Hepatocyte (in vitro differentiated cells): ENCODE results near the gene TMEFF2. TPM values are rescaled to one million over a fixed set of nuclear protein-coding genes. Genes with fewer than 3 reads are reported as not detected.

ENCODE experiments used
- DNase-seq: peaks from one replicate; pipeline ENCODE4 v3.0.0-alpha.2; 2016; ENCODE audit warnings: low spot score
- H2AFZ ChIP-seq: fragments of 200-600 bp; sonication (generic); 2 replicates; pipeline ENCODE4 v1.6.0; 2016; ENCODE audit warnings: antibody characterized with exemption, mild to moderate bottlenecking
- H3K27ac ChIP-seq: fragments of 200-600 bp; sonication (generic); 2 replicates; pipeline ENCODE4 v1.5.1; 2016; ENCODE audit warnings: mild to moderate bottlenecking
- H3K27me3 ChIP-seq: fragments of 200-600 bp; sonication (generic); 2 replicates; pipeline ENCODE4 v1.6.1; 2016
- H3K36me3 ChIP-seq: fragments of 200-600 bp; sonication (generic); replicated peaks from 2 replicates; pipeline ENCODE4 v1.5.1; 2016; ENCODE audit warnings: low read depth; ENCODE audit not compliant: insufficient read depth
- H3K4me1 ChIP-seq: fragments of 200-600 bp; sonication (generic); 2 replicates; pipeline ENCODE4 v1.5.1; 2016; ENCODE audit warnings: mild to moderate bottlenecking, moderate library complexity; ENCODE audit not compliant: insufficient read depth
- H3K4me2 ChIP-seq: fragments of 200-600 bp; sonication (generic); 2 replicates; pipeline ENCODE4 v1.6.0; 2016
- H3K4me3 ChIP-seq: fragments of 200-600 bp; sonication (generic); 2 replicates; pipeline ENCODE4 v1.5.1; 2016; ENCODE audit warnings: mild to moderate bottlenecking
- H3K79me2 ChIP-seq: fragments of 200-600 bp; sonication (generic); 2 replicates; pipeline ENCODE4 v1.6.0; 2017; ENCODE audit warnings: mild to moderate bottlenecking
- H3K9me2 ChIP-seq: fragments of 200-600 bp; sonication (generic); replicated peaks from 2 replicates; pipeline ENCODE4 v1.6.0; 2017; ENCODE audit warnings: mild to moderate bottlenecking; ENCODE audit not compliant: insufficient read depth
- H3K9me3 ChIP-seq: fragments of 200-600 bp; sonication (generic); 2 replicates; pipeline ENCODE4 v1.5.1; 2016; ENCODE audit warnings: low read depth, mild to moderate bottlenecking
- H4K20me1 ChIP-seq: fragments of 200-600 bp; sonication (generic); 2 replicates; pipeline ENCODE4 v1.6.0; 2016; ENCODE audit warnings: mild to moderate bottlenecking; ENCODE audit not compliant: insufficient read depth, poor library complexity, severe bottlenecking
- EZH2 ChIP-seq: fragments of 200-600 bp; sonication (generic); IDR thresholded peaks from 2 replicates; pipeline ENCODE4 v1.6.1; 2016; ENCODE audit warnings: antibody characterized with exemption, mild to moderate bottlenecking, borderline replicate concordance
- EZH2phosphoT487 ChIP-seq: fragments of 200-600 bp; sonication (generic); IDR thresholded peaks from one replicate; pipeline ENCODE4 v1.6.1; 2018; ENCODE audit warnings: antibody characterized with exemption, mild to moderate bottlenecking, low read depth, moderate library complexity; ENCODE audit not compliant: unreplicated experiment, severe bottlenecking
- WGBS: methylation state at CpG from one replicate; pipeline ENCODE4 v1.1.6; 2016; ENCODE audit warnings: low lambda C conversion rate; ENCODE audit errors: missing lambda C conversion rate; 5-methylcytosine and 5-hydroxymethylcytosine counted together
- polyA plus RNA-seq: library from polyadenylated mRNA; unstranded; fragments of >200 nt; fragmentation: Nextera tagmentation; extraction: Ambion mirVana; gene quantifications from 2 replicates; pipeline ENCODE4 v1.2.1, GENCODE V29; 2016
- total RNA-seq: library from RNA; depleted of rRNA; stranded (reverse); fragments of >200 nt; gene quantifications from 2 replicates; pipeline ENCODE4 v1.2.3, GENCODE V29; 2014
- TF ChIP-seq, protein P1 (sequence below): fragments of 200-600 bp; sonication (generic); IDR thresholded peaks from 2 replicates; pipeline ENCODE4 v1.5.1; 2016; ENCODE audit warnings: antibody characterized with exemption, mild to moderate bottlenecking; ENCODE audit not compliant: poor library complexity

TMEFF2 gene
- total and polyA plus RNA-seq, 2 experiments from 2014 or later: 0.43 to 1.8 TPM

DNA sequence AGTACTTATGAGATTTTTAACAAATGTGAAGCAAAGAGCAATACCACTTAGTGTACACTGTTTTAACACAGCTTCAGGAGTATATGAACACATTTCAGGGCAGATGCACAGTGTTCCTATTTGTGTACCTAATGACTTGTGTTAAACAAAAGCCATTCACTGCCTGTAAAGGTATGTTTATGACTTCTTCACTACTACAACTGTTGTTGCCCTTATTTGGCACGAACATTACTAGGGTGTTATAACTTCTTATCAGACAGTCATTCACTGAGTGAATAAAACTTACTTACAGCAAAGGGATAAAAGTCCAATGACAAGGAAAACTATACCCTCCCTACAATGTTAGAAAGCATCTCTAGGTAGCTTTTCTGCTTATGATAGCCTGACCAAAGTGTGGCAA is 262.4 kb downstream of the TMEFF2 start:
- Histone ChIP-seq H3K4me1 (no peaks in the 10 kb centered on the region), H3K36me3 (no peaks in the 10 kb centered on the region), H4K20me1 (no peaks in the 10 kb centered on the region), H3K9me3 (no peaks in the 10 kb centered on the region), H3K27me3 (no peaks in the 10 kb centered on the region), H3K4me3 (no peak overlapping the region), H2AFZ (no peak overlapping the region), H3K4me2 (no peak overlapping the region), H3K9me2 (no peaks in the 10 kb centered on the region), H3K79me2 (no peaks in the 10 kb centered on the region), H3K27ac (no peak overlapping the region)
- DNase-seq: peak; percentile 12
- 43% methylated on average over 1 of the region's 1 CpG for WGBS
- TF ChIP-seq EZH2: no peak
- TF ChIP-seq EZH2phosphoT487: no peak
- TF ChIP-seq, protein P1, sequence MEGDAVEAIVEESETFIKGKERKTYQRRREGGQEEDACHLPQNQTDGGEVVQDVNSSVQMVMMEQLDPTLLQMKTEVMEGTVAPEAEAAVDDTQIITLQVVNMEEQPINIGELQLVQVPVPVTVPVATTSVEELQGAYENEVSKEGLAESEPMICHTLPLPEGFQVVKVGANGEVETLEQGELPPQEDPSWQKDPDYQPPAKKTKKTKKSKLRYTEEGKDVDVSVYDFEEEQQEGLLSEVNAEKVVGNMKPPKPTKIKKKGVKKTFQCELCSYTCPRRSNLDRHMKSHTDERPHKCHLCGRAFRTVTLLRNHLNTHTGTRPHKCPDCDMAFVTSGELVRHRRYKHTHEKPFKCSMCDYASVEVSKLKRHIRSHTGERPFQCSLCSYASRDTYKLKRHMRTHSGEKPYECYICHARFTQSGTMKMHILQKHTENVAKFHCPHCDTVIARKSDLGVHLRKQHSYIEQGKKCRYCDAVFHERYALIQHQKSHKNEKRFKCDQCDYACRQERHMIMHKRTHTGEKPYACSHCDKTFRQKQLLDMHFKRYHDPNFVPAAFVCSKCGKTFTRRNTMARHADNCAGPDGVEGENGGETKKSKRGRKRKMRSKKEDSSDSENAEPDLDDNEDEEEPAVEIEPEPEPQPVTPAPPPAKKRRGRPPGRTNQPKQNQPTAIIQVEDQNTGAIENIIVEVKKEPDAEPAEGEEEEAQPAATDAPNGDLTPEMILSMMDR: no peak

DNA sequence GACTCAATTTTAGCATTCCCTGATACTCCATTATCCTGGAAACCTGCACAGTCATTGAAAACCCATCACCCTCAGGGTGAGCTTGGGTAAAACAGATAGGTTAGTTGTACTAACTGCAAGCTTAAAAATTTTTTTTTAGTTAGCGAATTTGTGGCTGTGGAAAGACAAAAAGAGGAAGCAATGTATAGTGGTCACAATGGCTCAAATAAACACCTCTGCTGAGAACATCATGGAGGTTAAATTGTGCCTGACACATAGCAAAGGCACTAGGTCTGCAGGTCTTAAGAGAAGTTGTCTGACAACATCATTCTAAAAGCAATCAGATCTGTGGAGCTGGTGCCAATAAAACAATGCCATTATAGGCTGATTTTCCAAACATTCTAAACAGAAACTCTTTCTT is 263.4 kb downstream of the TMEFF2 start:
- Histone ChIP-seq H3K4me1 (no peaks in the 10 kb centered on the region), H3K79me2 (no peaks in the 10 kb centered on the region), H3K9me2 (no peaks in the 10 kb centered on the region), H3K36me3 (no peaks in the 10 kb centered on the region), H3K9me3 (no peaks in the 10 kb centered on the region), H3K27me3 (no peaks in the 10 kb centered on the region), H4K20me1 (no peaks in the 10 kb centered on the region), H2AFZ (no peak overlapping the region), H3K4me2 (no peak overlapping the region), H3K4me3 (no peak overlapping the region), H3K27ac (no peak overlapping the region)
- 90% methylated on average over 1 of the region's 1 CpG for WGBS
- no peak for TF ChIP-seq EZH2phosphoT487
- TF ChIP-seq, protein P1: no peak
- TF ChIP-seq EZH2: no peak
- no peak for DNase-seq

DNA sequence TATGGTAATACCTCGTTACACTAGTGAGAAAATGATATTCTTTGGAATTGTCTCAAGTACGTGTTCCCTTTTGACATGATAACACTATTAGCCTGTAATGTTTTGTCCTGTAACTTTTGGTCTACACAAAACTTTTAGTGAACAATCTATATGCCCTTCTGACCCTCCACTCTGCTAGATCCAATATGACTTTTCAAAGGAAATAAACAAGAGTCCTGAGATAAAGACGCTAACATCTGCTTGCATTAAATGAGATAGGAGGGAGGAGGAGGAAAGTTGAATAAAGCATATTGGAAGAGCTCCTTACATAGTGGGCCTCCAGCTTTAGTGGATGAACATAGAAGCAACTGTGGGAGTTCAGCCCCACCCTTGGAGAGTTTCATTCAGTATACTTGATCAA is 264.5 kb downstream of the TMEFF2 start:
- no peak overlapping the region for H3K27ac ChIP-seq
- H3K4me2 ChIP-seq: no peak overlapping the region
- no peak for DNase-seq
- no peaks in the 10 kb centered on the region for H3K9me3 ChIP-seq
- no peaks in the 10 kb centered on the region for H4K20me1 ChIP-seq
- TF ChIP-seq EZH2: no peak
- TF ChIP-seq, protein P1: no peak
- TF ChIP-seq EZH2phosphoT487: no peak
- no peak overlapping the region for H3K4me3 ChIP-seq
- no peaks in the 10 kb centered on the region for H3K36me3 ChIP-seq
- WGBS: 88% methylated on average over 3 of the region's 3 CpGs
- H2AFZ ChIP-seq: no peak overlapping the region
- H3K9me2 ChIP-seq: no peaks in the 10 kb centered on the region
- H3K4me1 ChIP-seq: no peaks in the 10 kb centered on the region
- no peaks in the 10 kb centered on the region for H3K27me3 ChIP-seq
- H3K79me2 ChIP-seq: no peaks in the 10 kb centered on the region

DNA sequence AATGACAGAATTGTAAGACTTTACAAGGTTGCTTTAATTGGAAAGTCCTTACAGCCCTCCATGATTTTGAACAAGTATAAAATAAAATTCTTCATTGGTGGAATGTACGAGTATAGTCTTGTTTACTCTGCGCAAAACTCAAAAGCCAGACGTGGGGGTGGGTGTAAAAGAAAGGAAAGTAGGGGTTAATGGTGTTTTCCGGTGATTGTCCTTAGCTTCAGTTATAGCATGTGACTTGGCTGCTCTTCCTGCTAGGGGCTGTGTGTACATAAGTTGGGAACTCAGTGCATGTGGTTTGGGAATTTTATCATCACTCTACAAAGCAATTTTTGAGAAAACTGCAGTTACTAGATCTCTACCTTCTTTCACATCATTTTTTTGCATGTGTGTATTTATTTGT is 265.4 kb downstream of the TMEFF2 start:
- no peaks in the 10 kb centered on the region for H3K27me3 ChIP-seq
- WGBS: 67% methylated on average over 4 of the region's 4 CpGs
- TF ChIP-seq, protein P1: no peak
- H3K4me3 ChIP-seq: no peak overlapping the region
- H3K9me2 ChIP-seq: no peaks in the 10 kb centered on the region
- DNase-seq: no peak
- H4K20me1 ChIP-seq: no peaks in the 10 kb centered on the region
- no peak overlapping the region for H2AFZ ChIP-seq
- H3K4me2 ChIP-seq: no peak overlapping the region
- no peak overlapping the region for H3K27ac ChIP-seq
- no peaks in the 10 kb centered on the region for H3K9me3 ChIP-seq
- no peaks in the 10 kb centered on the region for H3K36me3 ChIP-seq
- H3K4me1 ChIP-seq: no peaks in the 10 kb centered on the region
- no peaks in the 10 kb centered on the region for H3K79me2 ChIP-seq
